Measurements from ENCODE around the gene MAT2B.
"Not testable (repeated sequence)": the region's sequence is repeated elsewhere in the genome, so short reads cannot be mapped to it uniquely, and the experiment has no call there.

The MAT2B gene

DNA sequence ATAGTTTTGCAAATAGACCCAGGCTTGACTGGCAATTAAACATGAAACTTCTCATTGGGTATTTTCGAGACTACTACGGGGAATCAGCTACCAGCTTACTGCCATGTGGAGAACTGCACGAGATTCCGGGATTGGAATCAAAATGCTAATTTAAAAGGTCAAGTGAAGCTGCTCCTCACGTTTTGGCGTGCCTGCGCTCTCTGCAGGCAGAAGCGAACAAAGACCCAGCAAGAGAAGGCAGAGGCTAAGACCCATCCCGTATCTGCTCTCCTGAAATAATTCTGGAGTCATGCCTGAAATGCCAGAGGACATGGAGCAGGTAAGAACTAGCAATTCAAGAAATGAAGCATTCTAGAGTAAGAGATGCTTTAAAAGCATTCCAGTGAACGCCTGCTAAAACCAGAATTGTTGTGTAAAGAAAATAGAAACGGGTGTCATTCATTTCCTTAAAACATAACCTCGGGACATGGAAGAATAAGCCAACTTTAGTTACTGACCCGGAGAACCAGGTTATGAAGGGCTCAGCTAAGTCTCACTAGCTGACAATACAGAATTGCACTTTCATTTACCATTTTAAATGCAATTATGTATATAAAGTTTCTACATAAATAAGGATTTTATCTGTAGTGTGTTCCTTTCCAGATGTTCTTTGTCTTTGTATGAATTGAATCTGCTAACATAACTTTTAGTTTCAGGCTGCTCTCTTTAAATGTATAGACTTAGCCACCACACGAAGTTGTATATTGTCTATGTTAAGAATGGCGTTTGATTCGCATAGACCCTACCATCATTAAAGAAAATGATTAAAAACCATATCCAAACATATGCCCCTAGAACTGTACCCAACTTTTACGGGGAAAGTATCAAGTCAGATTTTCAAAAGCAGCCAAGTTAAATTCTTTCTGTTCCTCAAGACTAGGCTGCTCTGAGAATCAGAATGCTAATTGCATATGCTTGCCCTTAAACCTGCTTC is 2.0 kb upstream of the MAT2B start:
- peak; percentile 64 for DNase-seq (ENCODE audit: low spot score)

DNA sequence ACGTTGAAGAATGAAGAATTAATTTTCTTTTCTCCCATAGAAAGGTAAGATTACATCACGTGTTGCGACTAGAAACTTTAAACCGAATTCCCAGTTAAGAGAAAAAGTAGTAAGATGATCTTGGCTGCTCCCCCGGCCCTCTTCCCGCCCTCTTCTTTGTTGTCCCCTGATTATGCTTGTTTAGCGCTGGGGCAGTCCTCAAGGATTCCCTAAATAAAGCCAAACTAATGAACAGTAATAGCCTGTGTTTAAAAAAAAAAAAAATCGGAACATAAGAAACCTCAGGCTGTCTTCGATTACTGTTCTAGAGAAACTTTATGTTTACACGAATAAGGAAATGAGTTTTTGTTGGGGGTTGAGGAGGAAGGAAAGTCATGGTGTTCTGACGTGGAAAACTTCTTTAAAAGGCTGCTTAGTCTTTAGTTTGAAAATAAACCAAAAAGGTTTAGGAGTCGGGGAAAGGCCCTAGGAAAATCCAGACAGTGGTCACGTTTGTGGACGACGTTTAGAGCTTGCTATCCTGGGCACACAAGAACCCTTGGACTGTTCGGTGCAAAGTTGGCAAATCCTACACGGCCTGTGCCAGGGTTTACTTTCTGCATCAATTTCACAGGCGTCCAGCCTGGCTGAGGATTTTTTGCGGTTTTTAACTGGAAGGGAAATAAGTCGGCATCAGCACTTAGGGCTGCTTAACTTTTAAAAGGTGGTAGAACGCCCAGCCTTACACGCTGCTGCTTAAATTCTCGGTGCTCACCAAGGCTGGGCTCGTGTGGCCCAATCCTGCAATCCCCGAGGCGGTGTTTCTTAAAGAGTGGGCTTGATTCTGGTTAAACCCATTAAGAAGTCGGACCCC is 1.1 kb upstream of the MAT2B start:
- DNase-seq (ENCODE audit: low spot score) = no peak

DNA sequence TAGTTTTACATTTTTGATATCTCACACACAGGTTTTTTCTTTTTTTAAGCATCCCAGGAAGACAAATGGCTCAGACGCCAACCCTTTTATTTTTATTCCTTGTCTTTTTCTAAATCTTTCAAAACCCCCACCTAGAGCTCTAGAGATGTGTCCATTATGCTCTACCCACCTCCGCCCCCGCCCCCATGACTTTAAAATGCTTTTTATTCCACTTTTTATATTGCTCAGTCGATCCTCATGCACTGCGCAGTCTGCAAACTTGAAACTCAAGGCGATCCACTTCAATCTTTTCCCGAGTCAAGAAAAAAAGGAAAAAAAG is 411 bp upstream of the MAT2B start:
- DNase-seq (ENCODE audit: low spot score) = no peak

DNA sequence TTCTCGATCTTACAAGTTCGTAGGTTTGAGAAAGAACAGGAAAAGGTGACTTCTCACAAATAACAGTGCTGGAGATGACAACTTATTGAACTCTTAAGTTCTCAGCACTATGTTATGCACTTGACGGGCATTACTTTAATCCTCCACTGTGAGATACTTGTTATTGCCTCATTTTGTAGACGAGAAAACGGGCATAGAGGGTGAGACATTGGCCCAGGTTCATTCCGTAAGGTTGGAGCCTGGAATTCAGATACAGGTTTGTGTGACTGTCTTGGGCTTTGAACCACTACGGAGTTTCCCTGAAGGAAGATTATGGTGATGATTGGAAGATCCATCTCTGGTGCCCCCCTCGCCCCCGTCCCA is 657 bp downstream of the MAT2B start:
- no peak for DNase-seq (ENCODE audit: low spot score)

DNA sequence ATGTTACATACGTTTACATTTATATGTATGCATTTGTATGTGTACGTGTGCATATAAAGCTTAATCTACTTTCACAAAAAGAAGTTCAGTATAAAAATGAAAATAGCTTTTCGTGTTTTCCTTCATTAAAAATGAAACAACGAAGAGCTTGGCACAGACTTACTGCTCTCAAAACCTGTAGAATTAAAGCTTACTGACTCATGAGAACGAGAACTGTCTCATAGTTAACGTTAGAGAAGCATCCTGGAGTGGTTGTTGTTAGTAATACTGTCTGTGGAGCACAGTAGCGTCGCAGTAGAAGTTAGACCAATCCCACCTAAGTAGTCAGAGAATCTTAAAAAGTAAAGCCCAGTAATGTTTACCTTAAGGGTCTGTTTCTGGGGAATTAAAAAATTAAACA is 1.3 kb downstream of the MAT2B start:
- no peak for DNase-seq (ENCODE audit: low spot score)

DNA sequence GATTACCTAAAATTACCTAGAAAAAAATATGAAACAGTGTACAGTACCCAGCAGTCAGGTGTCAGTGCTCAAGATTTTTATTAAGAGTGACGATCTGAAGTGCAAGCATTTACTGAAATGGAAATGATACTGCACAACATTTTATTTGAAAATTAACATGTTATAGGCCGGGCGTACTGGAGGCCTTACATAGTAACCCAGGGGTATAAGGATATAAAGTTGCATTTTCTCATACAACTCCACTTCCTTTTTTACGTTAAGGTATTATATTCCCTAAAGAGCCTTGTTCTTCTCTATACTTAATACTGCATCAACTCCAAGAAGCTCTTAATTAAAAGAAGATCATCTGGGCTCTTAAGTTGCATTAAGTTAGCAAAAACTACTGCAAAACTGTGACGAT is 3.3 kb downstream of the MAT2B start:
- DNase-seq (ENCODE audit: low spot score) = no peak

DNA sequence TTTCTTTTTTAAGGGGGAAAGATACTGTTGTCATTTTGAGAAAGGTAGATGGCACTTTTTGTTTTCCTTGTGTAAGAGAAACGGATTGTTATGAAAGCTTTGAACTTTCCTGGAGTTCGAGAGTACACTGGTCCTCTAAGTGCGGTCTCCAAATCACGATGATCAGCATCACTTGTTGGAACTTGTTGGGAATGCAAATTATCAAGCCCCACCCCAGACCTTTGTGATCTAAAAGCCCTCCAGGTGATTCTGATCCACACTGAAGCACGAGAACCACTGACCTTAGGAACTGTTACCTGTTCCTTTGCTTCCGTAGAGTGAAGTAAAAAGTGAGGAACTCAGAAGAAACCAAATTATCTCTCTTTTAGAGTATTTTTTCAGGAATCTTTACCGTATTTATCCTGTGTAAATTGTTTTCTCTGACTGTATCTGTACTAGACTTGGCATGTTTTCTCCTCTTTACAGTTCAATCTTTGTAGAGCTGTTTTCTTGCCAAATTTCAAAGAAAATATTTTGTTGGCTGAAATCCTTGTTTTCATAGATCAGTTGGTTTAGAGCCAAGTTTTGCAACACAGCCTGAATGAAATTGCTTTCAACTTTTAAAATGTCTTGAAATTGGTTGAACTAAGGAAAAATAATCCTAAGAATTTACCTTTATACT is 4.0 kb downstream of the MAT2B start:
- no peak for DNase-seq (ENCODE audit: low spot score)

DNA sequence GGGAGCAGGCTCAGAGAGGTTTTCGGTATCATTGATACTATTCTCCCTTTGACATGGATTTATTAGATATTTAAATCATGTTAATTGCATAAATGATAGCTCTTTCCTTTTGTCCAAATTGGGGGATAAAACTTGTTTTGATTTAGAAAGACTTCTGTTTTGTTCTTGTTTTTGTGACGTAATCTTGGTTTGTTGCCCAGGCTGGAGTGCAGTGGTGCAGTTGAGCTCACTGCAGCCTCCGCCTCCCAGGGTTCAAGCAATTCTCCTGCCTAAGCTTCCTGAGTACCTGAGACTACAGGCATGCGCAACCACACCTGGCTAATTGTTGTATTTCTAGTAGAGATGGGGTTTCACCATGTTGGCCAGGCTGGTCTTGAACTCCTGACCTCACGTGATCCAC is 7.1 kb downstream of the MAT2B start:
- no peak for DNase-seq (ENCODE audit: low spot score)

DNA sequence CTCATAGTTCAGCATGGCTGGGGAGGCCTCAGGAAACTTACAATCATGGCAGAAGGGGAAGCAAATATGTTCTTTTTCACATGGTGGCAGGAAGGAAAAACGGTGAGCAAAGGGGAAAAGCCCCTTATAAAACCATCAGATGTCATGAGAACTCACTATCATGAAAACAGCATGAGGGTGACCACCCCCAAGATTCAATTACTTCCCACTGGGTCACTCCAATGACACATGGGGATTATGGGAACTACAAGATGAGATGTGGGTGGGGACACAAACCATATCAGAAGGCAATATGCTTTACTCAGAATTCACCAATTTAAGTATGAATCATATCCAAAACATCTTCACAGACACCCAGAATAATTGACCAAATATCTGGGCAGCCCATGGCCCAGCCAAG is 19.7 kb downstream of the MAT2B start:
- no peak for DNase-seq (ENCODE audit: low spot score)

DNA sequence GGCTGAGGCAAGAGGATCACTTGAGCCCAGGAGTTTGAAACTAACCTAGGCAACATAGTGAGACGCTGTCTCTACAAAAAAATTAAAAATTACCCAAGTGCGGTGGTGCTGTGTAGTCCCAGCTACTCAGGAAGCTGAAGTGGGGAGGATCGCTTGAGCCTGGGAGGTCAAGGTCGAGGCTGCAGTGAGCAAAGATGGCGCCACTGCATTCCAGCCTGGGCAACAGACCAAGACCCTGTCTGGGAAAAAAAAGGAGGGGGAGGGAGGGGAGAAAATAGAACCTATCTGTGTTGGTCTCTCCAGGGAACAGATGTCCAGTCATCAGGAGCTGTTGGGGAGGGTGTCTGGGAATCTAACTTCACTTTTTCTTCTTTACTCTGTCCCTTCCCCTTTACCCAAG is 24.3 kb downstream of the MAT2B start:
- DNase-seq (ENCODE audit: low spot score) = no peak

DNA sequence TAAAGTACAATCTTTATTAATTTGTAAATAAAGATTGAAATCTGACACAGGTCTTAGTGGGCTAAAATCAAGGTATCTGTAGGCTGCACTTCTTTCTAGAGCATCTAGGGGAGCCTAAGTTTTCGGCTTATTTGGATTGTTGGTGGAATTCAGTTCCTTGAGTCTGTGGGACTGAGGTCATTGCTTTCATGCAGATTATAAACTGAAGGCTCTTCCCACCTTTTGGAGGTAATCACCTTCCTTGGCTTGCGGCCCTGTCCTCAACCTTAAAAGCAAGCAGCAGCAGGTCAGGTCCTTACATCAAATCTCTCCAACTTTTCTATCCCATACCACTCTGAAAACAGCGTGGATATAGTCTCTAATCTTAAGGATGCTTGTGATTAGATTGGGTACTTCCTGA is 25.9 kb downstream of the MAT2B start:
- no peak for DNase-seq (ENCODE audit: low spot score)

DNA sequence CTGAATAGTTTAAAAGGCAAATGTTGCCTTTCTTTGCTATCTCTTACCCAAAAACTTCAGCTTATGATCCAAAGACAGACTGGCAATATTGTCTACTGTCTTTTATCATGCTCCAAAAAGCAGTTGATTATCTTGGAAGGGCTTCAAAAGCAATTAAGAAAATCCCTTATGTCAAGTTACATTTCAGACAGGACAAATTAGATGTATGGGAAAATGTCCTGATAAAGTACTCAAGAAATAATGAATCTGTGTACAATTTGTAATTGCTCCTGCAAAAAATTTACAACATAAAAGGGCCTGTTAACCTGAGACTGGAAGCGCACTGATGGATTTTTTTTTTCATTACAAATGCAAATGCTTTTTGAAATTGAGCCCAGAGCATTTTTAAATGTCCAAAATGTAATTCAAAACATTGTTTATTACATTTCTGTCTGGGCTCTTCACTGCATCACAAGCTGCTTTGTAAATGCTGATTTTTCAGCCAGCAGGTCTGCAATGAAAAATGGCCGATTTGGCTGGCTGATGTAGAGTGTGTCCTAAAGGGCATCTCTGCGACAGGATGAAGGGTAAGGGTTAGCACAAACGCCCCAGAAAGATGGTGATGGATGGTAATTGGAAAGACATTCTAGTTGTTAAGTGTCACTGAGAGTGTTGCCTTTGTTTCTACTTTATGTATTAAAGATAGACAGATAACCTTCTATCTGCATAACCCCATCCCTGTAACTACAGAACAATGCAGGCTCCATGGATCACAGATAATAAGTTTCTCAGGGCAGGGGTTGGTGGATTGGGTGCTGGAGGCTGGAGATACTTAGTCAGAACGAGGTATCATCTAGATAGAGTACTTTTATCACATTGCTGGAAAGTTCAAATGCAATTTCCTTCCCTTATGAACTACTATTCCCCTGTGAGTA is 27.0 kb downstream of the MAT2B start:
- no peak for DNase-seq (ENCODE audit: low spot score)

DNA sequence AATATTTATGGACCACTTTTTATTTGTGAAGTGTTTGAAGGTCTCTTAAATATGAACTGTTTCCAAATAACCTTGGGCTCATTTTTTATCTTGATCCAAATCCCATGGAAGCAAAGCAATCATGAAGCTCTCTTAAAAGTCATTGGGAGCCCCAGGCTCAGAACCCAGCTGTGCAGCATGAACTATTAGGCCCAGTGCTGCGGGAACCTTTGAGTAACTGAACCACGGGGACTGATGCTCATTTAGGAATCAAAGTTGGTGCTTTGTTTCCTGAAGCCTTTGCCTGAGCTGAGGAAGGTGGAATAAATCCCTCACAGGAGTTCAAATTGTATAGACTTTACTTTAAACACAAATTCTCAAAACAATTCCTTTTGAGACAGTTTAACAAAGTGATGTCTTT is 27.8 kb downstream of the MAT2B start:
- DNase-seq (ENCODE audit: low spot score) = no peak

DNA sequence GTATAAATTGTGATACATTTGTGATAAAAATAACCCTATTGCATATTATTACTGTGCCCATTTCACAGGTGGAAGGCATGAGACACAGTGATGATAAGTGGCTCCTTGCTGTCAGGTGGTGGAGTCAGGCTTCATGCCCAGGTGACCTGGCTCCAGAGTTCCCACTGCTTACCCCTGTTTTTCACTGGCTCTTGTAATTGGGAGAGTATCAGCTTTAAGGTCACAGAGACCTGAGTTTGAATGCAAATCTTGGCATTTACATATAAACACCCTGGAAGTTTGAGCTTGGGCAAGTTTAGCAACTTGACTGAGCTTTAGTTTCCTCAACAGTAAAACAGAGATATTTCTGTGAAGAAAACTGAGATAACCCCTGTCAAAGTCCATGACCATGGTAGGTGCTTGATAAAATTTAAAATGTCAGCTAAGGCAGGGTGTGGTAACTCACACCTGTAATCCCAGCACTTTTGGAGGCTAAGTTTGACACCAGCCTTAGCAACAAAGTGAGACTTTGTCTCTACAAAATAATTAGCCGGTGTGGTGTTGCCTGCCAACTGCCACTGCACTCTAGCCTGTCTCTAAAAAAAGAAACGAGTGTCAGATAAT is 29.2 kb downstream of the MAT2B start:
- no peak for DNase-seq (ENCODE audit: low spot score)

DNA sequence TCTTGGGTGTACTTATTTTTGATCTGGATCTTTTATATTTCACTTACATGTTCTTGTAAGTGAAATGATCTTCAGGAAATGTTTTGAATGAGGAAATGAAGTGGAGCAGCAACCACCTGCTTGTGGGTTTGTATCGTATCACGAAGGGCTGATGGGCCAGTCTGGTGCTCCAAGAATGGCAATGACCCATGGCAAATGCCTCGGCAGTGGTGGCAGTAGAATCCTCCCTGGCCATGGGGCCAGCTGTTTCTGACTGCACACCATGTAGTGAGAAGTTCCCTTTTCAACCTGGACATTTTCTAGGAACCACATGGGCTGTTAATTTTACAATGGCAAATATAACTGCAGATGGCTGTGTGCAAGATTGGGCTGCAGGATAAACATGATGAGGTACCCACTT is 29.9 kb downstream of the MAT2B start:
- DNase-seq (ENCODE audit: low spot score) = no peak

DNA sequence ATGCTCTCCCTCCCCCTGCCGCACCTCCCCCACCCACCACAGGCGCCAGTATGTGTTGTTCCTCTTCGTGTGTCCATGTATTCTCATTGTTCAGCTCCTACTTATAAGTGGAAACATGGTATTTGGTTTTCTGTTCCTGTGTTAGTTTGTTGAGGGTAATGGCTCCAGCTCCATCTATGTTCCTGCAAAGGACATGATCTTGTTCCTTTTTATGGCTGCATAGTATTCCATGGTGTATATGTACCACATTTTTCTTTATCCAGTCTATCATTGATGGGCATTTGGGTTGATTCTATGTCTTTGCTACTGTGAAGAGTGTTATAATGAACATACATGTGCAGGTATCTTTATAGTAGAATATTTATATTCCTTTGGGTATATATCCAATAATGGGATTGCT is 31.0 kb downstream of the MAT2B start:
- DNase-seq (ENCODE audit: low spot score) = not testable (repeated sequence)

DNA sequence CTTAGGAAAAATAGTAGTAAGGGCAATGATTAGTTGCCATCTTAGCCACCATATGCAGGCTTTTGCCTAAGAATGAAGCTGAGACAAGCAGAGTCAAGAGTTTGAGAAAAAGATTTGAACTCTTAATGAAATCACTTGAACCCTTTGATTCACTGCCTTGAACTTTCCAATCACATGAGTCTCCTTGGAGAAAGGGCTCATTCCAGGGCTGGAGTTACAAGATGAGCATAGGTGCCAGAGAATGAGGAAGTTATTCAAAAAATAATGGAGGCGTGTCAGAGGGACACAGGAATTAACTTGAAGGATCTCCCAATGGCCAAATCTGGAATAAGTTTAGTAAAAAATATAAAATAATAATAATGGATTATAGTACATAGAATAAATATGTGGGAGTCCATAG is 35.3 kb downstream of the MAT2B start:
- DNase-seq (ENCODE audit: low spot score) = no peak

DNA sequence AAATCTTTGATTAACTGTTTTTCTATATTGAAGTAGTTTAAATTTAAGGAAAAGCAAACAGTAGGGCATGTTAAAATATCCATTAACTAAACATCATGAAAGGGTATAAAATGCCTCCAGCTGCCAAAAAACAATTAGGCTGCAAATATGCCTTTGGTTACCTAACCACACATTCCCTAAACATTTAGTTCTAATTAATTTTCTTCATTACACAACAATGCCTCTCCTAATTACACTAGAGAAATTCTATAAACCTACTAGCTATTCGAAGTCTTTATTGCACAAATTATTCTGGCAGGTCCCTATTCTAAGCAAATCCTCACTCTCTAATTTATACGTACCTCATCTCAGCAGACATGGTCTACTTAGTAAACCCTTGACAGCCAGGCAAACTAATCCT is 37.4 kb downstream of the MAT2B start:
- no peak for DNase-seq (ENCODE audit: low spot score)

DNA sequence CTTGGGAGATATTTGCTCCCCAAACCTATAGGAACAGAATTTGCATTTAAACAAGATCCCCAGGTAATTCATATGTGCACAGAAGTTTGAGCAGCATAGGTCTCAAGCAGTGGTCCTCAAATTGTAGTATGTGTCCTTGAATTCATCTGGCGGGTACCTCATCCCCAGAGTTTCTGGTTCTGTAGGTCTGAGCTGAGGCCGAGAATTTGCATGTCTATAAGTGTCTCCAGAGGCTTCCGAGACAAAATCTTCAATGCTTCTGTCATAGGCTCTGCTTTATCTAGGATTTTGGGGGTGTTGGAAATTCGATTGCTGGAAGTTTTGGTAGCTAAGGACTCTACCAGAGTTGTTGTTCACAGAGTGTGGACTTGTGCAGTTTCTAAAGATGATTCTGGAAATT is 38.6 kb downstream of the MAT2B start:
- DNase-seq (ENCODE audit: low spot score) = no peak

DNA sequence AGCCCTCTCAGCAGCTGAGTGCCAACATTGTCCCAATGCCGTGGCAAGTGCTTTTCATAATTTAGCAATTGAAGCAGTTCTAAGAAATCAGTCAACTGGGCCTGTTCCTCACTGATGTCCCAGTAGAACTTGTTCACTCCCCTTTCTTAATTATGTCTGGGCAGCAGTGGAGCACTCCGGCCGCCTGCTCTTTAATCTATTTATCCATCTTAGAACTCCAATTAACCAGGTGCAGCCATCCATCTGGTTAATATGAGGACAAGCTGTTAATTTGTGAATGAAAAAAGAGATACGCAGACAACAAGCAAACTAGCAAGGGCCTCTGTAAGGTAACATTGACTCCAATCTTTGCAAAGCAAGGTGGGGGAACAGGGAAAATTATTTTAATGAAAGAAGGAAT is 39.4 kb downstream of the MAT2B start:
- peak; percentile 42 for DNase-seq (ENCODE audit: low spot score)

DNA sequence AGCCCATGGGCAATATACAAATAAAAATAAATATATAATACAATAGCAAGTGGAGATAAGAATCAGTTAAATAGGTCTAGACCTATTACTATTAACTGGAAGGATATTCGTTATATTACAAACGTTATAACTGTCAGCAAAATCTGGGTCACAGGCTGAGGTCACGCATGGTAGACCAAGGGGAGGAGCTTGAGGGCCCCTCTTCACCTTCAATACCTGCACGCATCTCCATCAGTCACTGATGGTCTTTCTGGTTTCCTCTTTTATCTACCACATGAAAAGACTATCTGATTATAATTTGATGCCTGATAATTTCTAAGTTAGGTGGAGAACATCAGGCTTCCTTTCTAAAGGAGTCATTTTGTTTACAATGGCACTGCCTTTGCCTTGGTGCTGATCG is 43.2 kb downstream of the MAT2B start:
- no peak for DNase-seq (ENCODE audit: low spot score)
